Liver (tissue), 2 donors: ENCODE data around the gene ZNF564.

ENCODE experiments used
- CTCF ChIP-seq: fragments of 150-350 bp; IDR thresholded peaks from 2 replicates; pipeline ENCODE4 v1.5.1; 2017; ENCODE audit warnings: improper control_type of control experiment, low read depth, low read length; ENCODE audit not compliant: missing input control
- TF ChIP-seq, protein P1 (sequence below): IDR thresholded peaks from 2 replicates; pipeline ENCODE4 v1.6.1; 2016; ENCODE audit warnings: antibody characterized with exemption
- donor health status: healthy.

GRCh38 chr19:12546903-12547302 is 4.4 kb downstream of the ZNF564 start:
- TF ChIP-seq CTCF: no peak
- TF ChIP-seq, protein P1, sequence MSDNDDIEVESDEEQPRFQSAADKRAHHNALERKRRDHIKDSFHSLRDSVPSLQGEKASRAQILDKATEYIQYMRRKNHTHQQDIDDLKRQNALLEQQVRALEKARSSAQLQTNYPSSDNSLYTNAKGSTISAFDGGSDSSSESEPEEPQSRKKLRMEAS: no peak
